ENCODE results near the gene PTPRG.

The PTPRG gene

DNA sequence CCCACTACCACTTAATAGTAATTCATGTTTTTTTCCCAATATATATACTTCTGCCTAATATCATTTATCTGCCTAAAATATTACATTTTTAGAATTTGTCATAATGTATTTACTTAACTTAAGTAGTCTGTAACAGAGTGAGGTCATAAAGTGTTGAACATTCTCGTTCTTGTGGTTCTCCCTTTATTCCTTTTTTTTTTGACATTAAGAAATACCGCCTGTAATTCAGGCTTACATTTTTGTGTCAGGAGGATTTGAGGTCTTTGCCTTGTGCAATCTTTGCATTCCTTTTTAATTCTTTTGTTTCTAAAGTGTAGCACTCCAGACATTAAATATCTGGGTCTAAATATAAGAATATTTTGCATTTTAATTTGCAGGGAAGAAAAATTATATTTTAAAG is 315.4 kb downstream of the PTPRG start:
- no peak for DNase-seq

DNA sequence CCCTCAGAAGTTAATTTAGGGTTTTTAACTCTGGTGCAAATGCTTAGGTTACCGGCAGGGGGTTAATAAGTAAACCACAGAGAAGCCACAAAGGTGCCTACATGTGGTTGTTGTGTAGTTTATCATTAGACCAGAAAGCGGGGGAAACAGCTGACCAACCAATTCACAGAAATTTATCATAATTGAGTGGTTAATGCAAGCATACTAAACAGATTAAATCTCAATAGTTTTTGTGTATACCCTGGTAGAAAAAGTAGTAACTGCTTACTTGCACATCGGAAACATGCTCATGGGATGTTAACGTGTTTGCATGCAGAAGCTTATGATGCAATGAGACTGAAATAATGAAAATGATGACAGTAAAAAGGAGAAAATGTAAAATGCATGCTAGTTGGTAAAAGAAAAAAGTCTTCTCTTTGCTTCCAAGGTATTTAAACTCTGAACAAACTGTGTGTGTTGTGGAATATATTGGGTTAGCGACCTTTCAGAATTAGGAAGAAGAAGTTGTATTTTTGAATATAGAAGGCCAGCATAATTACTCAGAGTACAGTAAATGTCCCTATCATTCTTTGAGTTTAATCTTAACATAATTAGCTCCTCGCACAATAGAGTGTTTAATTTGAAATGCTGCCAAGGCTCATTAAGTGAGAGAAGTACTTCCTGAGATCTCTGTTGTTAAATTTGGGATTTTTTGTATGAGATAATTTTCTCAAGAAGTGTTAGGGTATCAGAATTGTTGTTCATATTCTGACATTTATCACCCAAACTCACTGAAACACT is 316.2 kb downstream of the PTPRG start:
- no peak for DNase-seq

DNA sequence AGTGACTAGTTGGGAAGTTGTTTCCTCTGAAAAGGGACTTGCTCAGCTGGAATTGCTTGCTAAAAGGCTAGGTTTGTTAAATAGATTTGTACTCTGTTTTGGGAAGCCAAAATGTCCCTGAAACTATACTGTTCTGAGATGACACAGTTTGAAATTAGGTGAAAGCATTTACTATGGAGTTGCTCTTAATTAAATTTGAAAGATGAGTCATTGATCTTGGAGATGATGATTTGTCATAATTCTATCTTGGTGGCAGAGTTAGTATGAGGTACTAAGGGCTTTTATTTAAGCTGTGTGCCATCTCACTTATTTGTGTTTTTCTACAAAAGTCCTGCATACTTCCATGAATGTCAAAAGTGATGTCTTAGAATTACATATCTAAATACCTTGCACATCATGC is 320.9 kb downstream of the PTPRG start:
- no peak for DNase-seq

DNA sequence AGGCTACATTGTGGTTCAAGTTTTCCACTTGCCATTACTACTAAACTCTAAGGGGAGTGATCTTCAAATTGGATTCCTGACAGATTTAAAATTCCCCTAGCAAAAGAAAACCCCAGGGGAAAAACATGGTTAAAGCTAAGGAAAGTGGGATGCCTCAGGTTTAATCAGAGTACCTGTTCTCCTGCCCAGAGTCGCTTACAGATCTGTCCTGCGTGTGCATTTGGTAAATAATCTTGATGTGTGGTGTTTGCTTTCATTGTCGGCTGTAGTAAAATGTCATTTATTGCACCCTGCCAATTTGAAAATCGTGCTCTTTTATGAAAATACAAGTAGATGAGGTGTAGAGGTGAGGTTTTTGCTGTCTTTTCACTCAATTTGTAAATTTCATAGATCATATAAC is 323.4 kb downstream of the PTPRG start:
- DNase-seq, result no peak

DNA sequence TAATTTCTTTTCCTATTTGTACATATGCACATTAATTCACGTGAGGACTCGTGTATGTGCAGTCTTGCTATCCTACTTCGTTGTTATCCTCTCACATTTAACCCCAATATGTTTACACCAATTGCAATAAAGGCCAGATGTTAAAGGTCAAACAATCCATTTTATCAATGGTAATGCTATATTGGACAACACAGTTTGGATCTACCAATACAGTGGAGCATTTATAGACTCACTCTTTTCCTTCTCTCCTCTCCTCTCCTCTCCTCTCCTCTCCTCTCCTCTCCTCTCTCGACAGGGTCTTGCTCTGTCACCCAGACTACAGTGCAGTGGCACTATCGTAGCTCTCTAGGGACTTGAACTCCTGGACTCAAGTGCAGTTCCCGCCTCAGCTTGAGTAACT is 324.0 kb downstream of the PTPRG start:
- no peak for DNase-seq

DNA sequence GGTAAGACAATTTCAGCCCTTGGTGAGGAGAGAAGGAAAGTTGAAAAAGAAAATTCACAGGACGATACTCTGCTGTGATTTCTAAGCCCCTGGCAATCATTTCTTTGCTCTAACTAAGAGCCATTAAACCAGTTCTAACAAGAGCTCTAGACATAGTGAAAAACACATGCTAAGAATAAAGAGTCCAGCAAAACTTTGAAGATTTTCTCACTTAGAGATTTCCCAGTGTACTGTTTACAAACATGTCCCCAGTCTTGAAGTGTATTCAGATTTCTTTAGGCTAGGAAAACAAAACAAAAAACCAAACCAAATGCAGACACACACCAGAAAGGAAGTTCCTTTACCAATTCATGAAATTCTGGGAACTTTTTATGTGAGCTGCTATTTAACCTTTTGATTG is 325.8 kb downstream of the PTPRG start:
- DNase-seq, result no peak

DNA sequence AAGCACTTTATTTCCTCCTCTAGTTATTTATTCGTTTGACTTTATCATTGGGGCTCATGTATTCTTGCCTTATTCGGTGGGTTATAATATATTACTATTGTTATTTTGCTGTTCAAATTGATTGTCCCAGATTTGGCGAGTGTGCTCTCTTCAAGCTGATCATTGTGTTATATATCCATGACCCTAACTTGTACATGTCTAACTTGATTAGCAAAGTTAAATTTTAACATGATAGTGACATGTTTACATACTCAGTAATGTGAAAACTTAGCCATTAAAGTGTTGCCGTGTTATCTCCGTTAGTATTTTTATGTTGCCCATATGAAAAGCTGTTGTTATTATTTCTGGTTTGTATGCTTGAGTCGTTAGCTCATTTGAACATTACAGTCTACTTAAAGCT is 327.9 kb downstream of the PTPRG start:
- no peak for DNase-seq

DNA sequence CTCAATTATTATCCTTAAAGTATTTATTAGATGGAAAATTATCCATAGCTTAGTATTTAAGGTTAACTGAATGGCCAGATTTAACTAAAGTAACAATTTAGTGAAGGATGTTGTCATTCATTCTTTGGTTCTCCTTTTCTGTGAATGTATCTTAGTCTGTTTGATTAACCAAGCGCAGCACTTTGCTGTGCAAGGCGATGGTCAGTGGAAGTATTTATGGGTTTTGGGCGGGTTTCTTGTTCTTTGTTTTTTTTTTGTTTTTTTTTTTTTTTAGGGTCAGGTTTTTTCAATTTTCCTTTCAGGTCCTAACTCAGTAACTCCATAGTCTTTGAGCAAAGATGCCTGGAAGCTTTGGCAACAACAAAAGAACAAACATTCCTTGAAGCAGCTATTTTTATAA is 328.8 kb downstream of the PTPRG start:
- DNase-seq, result no peak

DNA sequence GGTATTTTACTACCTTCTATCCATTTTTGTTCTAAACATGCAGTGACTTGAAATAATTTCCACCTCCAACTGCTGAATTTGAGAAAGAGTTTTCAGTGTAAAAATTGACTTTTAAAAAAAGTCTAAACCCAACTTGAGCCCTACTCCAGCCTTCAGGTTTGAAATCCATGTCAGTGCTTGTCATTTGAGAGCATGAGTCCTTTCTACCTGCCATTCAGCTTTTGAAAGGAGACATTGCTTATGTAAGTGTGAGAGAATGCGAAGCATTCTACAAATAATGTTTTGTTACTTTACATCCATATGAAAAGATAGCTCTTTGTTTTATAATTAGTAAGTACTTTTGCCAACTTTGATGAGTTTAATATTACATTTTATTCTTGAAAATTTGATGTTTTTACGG is 329.2 kb downstream of the PTPRG start:
- DNase-seq, result no peak

DNA sequence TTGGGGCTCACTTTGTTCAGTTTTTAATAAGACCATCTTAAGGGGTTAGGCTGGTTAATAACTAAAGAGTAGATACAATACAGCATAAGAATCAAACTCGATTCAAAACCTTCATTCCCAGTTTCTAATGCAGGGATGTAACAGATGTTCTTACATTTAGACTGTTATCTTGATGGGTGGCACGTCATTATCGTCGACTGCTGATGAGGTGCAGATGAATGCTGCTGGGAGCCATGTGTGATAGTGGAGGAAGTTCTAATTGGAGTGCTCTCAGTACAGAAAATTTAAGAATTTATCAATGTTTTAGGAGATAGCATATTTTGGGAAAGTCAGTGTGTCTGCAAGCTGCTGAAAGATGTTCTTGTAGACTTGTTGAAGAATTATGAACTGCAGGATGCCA is 331.5 kb downstream of the PTPRG start:
- DNase-seq, result no peak

DNA sequence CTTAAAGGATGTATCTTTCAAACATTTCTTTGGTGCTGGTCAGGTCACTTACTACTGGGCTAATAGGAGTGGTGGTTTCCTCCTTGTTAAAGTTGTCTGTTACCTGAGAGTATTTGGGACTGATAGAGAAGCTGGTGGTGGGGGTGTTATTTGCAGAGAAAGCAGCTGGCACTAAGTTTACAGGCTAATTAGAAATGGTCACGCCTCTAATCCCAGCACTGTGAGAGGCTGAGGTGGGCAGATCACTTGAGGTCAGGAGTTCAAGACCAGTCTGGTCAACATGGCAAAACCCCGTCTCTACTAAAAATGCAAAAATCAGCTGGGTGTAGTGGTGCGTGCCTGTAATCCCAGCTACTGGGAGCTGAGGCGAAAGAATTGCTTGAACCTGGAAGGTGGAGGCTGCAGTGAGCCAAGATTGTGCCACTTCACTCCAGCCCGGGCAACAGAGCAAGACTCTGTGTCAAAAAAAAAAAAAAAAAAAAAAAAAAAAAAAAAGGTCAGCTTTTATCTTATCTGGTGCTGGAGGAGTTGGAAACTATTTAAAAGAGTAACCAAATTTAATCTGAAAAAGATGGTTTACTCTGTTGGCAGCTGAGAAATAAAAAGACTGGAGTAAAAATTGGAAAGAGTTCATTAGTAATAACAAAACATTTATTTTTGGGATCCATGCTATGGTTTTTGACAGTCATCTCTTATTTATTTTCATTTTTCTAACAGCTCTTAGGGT is 332.6 kb downstream of the PTPRG start:
- no peak for DNase-seq

DNA sequence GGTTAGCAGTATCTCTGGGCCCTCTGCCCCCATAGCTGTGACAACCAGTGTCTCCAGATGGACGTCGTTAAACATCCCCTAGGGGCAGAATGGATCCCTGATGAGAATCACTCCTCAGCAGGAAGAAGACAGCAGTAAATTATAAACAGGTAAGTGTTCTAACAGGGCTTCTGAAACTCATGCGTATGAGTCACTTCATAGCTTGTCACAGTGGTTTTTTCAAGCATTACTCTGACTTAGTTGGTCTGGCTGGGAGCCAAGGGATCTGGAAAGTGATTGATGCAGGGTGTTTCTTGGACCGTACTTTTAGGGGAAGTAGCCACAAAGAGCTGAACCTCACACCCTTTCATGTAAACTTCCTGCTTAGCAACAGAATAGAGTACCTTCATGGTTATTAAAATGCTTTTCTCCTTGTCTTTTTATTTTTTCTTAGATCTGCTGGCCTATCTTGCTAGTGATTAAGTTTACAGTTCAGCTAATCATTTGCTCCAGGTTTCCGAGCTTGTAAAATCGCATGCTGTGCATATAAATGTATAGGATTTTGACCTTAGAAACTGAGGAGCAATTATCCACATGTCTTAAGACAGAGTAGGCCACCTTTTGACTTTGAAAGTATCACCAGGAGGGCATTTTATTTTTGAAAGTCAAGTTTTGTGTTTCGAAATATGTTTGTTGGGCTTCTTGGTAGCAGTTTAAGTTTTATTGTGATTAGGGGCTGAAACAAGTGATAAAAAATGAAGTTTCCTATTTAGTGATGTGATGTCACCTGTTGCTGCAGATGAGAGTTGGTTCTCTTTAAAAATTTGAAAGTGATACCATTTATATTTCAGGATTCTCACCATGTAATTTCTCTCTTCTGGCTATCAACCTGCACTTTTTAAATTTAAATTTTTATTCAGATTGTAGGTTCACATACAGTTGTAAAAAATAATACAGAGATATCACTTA is 333.9 kb downstream of the PTPRG start:
- peak; percentile 25 to 51 for DNase-seq

DNA sequence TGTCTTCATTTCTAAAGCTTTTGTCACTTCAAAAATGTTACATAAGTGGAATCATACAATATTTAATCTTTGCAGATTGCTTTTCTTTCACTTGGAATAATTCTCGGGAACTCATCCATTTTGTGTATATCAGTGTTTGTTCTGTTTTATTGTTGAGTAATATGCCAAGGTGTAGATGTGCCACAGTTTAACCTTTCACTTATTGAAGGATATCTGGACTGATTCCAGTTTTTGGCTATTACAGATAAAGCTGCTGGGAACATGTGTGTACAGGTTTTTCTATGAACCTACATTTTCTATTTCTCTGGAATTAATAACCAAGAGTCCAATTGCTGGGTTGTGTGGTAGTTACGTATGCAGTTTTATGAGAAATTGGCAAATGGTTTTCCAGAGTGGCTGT is 334.9 kb downstream of the PTPRG start:
- no peak for DNase-seq

DNA sequence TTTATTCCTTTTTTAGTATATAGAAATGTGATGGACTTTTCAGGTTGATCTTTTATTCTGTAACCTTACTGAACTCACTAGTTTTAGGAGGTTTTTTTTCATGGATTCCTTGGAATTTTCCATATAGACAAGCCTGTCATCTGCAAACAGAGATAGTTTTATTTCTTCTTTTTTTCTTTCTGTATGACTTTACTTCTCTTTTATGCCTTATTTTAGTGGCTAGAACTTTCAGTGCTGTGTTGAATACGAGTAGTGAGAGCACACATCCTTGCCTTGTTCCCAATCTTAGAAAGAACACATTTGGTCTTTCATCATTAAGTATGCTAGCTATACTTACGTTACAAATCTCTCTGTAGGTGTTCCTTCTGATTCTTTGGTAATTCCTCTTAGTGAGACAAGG is 336.5 kb downstream of the PTPRG start:
- DNase-seq, result no peak

DNA sequence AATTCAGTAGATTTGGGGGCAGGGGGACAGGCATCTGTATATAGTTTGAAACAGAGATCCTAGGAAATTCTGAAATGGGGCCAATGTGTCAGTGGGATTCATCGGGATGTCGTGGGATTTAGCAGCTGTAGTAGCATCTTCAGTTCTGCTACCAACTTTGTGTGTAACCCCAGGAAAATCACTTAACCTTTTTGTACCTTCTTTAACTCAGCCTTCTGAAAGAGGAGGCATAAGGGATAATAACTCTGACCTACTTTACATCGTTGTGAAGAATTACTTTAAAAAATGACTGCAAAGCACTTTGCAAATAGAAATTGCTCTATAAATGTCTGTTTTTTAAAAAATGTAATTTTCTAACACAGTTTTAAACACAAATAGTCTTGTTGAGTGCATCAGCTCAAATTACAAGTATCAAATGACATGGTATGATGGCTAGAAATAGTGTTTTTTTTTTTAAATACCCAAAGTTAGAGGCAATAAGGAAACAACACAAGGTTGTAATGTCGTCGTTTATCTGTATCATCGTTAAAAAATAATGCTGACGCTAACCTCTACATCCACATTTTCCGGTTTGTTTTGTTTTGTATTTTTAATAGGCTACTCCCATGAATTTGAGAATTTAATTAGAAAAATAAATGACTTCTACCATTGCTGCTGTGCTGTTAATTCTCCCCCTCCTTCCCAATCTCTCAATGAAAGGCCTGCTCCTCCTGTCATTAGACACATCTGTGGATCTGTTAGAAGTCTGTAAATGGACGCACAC is 338.5 kb downstream of the PTPRG start:
- DNase-seq, result no peak

DNA sequence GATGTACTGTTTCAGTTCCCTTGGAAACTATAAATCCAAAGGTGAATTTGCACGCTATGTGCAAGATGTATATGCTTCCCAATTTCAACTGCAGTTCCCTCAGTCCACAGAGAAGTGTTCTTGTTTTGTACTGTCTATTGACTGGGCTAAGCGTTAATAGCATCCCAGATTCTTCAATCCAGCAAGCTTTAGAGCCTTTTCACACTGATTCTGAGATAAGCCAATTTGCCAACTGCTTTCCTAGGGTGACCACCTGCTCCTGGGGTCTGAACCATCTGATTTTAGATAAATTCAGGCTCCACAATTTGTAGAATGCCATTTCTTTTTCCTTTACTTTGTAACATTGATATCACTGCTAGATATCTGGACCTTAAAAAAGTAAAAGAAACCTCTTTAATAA is 340.1 kb downstream of the PTPRG start:
- no peak for DNase-seq

DNA sequence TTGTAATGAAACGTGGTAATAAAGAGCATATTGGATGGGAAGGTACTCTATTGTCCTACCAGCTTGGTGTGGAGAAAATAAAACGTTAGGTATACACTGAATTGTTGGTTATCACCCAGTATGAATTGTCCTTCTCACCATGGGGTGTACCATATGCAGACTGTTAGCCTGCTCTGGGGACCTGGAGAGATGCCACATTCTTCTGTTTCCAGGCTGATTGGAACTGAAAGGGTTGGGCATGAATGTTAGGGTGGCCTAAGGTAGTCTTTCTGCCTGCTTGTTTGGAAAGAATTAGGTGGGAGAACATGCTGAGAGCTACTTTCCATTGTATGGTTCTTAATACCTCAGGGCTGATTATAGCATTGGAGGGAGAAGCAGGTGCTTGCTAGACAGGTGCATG is 340.6 kb downstream of the PTPRG start:
- no peak for DNase-seq

DNA sequence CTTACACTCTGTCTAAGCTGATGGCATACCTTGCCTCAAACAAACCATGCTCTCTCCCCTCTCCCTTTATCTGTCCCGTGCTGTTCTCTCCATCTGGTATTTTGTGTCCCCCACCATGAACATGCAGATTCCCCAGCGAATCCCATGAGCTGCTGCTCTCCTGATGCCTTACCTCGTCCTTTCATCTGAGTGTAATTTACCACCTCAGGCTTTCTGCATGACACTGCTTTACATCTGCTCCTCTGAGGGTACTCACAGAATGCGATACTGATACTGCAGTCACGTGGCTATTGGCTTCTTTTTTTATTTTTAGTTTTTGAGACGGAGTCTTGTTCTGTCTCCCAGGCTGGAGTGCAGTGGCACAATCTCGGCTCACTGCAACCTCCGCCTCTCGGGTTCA is 341.7 kb downstream of the PTPRG start:
- DNase-seq, result no peak

DNA sequence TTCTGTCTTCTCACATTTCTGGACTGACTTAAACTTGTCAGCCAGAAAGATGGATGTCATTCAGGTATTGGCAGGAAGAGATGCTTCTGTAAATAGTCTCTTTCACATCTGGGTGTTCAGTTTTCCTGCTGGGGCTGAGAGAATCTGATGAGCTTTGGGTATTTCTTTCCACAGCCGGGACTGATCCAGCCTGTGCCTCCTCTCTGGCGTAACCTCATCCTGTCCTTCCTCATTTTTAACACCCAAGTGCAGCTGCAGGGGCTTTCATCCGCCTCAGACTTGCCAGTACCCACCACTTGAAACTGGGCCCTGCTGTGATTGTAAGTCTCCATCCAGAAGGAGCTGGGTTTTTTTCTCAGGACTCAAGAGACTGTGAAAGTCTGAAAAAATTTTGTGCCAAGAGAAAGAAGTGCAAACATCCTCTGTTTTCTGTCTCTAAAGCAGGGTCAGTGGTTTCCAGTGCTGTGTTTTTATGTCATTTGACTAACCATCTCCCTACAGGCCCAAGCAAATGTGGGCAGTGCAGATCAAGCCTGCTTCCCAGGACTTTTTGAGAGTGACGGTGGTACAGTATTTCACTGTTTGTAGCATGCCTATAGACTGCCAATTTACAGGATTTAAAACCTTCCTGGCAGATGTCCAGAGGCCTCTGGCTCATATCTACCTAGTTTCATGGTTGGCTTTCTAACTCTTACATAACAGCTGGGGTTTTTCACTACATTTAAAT is 342.7 kb downstream of the PTPRG start:
- no peak for DNase-seq

DNA sequence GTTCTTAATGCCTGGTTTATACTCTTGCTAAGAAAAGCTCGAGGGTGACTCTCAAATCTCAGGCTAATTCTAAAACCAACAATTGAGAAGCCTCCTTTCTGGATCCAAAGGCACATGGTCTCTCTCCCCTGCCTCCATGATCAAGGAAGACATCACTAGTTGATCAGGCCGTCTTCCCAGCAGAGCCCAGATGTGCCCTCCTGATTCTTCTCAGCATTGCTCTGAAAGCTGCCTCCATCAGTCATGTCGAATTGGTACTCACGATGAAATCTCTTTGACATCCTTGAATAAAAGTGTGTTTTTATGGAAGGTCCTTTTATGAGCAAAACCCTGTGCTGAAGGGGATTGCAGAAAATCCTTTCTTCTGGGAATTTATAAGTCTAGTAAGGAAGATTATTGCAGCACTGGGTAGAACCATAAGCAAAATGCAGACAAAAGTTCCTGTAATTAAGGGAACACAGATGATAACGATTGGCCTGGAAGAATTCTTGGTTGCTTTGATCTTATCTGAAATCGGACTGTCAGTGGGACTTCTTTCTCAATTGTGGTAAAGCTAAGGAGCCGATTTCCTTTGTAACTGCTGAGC is 345.9 kb downstream of the PTPRG start:
- DNase-seq, result no peak

DNA sequence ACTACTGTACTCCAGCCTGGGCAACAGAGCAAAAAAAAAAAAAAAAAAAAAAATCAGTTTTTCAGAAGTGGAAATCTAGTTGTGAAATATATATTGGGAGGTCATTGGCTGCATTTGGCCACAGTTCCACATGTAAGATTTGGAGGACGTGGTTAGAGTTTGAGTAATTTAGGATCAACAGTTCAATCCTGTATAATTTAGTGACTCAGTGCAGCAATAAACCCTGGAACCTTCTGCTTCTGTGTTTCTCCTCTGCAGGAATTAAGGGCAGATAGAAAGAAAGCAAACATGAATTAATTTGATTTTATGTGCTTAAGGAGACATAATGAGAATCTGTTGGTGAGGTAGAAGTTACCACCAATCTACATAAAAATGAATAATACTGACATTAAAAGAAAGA is 347.0 kb downstream of the PTPRG start:
- no peak for DNase-seq

DNA sequence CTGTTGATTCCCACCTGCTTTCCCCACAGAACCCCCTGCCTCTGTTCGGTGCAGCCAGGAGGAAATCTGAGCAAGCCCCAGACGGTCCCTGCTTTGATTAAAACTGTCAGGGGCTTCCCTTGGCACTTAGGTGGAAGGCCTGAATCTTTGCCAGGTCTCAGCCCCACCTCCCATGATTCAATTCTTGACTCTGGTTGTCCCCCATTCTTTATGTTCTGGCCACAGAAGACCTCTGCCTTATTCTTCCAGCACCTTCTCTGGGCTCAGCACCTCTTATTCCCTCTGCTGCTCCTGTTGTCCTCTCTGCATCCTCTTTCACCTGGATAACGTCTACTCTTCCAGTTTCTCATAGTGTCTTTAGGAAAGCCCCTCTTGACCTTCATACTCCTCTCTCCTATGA is 349.4 kb downstream of the PTPRG start:
- no peak for DNase-seq

Data from activated CD4-positive, alpha-beta T cell treated with anti-CD3 and anti-CD28 coated beads, Interleukin-2, amount 50 U/mL, for 48 hours (primary cell).